ENCODE data around the gene BCL2L11.

The BCL2L11 gene

GRCh38 chr2:111138839-111139238 is 18.1 kb downstream of the BCL2L11 start:
- intact Hi-C loops (cut with DNase I; ENCODE audit: low total_unique reads) = no loop called here
- Histone ChIP-seq H3K4me1 (peaks cover 0 to 27% (median under 1%) of the 10 kb centered on the region in 4 donors), H3K4me3 (no peak overlapping the region), H3K27me3 (no peaks in the 10 kb centered on the region), H3K27ac (no peak overlapping the region), H3K9me3 (no peaks in the 10 kb centered on the region), H3K36me3 (peaks cover 0 to 17% (median 0%) of the 10 kb centered on the region in 3 donors)
- no peak for DNase-seq
- TF ChIP-seq CTCF (IDR thresholded peaks at IDR 0.05) = no peak

GRCh38 chr2:111139637-111140317 is 19.1 kb downstream of the BCL2L11 start:
- Histone ChIP-seq H3K36me3 (peaks cover 0 to 25% (median 0%) of the 10 kb centered on the region in 3 donors), H3K27ac (no peak overlapping the region), H3K9me3 (no peaks in the 10 kb centered on the region), H3K27me3 (no peaks in the 10 kb centered on the region), H3K4me1 (peaks cover 0 to 27% (median 0%) of the 10 kb centered on the region in 4 donors), H3K4me3 (no peak overlapping the region)
- intact Hi-C loops (cut with DNase I; ENCODE audit: low total_unique reads) = no loop called here
- TF ChIP-seq CTCF (IDR thresholded peaks at IDR 0.05) = no peak
- DNase-seq = no peak

- H3K9me3 ChIP-seq = no peaks in the 10 kb centered on the region
- peaks cover 0 to 25% (median 0%) of the 10 kb centered on the region in 3 donors for H3K36me3 ChIP-seq
- no peak for DNase-seq
- no peaks in the 10 kb centered on the region for H3K27me3 ChIP-seq
- H3K4me1 ChIP-seq = peaks cover 0 to 19% (median 0%) of the 10 kb centered on the region in 4 donors
- H3K27ac ChIP-seq = no peak overlapping the region
- no peak overlapping the region for H3K4me3 ChIP-seq
- no peak for TF ChIP-seq CTCF (IDR thresholded peaks at IDR 0.05)
- intact Hi-C loops (cut with DNase I; ENCODE audit: low total_unique reads) = no loop called here
Measured at GRCh38 chr2:111140815-111141214, 20.1 kb downstream of the BCL2L11 start.

GRCh38 chr2:111142101-111142500 is 21.4 kb downstream of the BCL2L11 start:
- intact Hi-C loops (cut with DNase I; ENCODE audit: low total_unique reads) = no loop called here
- Histone ChIP-seq H3K4me1 (peaks cover 0 to 15% (median 0%) of the 10 kb centered on the region in 4 donors), H3K27ac (no peak overlapping the region), H3K27me3 (no peaks in the 10 kb centered on the region), H3K36me3 (peaks cover 0 to 16% (median 0%) of the 10 kb centered on the region in 3 donors), H3K9me3 (no peaks in the 10 kb centered on the region), H3K4me3 (no peak overlapping the region)
- no peak for TF ChIP-seq CTCF (IDR thresholded peaks at IDR 0.05)
- DNase-seq = no peak

- Histone ChIP-seq H3K9me3 (no peaks in the 10 kb centered on the region), H3K36me3 (peaks cover 0 to 16% (median 0%) of the 10 kb centered on the region in 3 donors), H3K4me1 (peaks cover 0 to 15% (median 0%) of the 10 kb centered on the region in 4 donors), H3K27ac (no peak overlapping the region), H3K27me3 (no peaks in the 10 kb centered on the region), H3K4me3 (no peak overlapping the region)
- intact Hi-C loops (cut with DNase I; ENCODE audit: low total_unique reads) = no loop called here
- TF ChIP-seq CTCF (IDR thresholded peaks at IDR 0.05) = no peak
- DNase-seq = no peak
Measured at GRCh38 chr2:111143107-111143842, 22.6 kb downstream of the BCL2L11 start.

Data from tibial artery (tissue), 4 donors.